GOT3 (cell line): Measurements from ENCODE around the gene PLXNA4.
"Not testable (repeated sequence)": the region's sequence is repeated elsewhere in the genome, so short reads cannot be mapped to it uniquely, and the experiment has no call there.

ENCODE experiments used
- DNase-seq: peaks from one replicate; lab custom pipeline; 2025; ENCODE audit warnings: mixed read lengths; lab: John Stamatoyannopoulos, UW

PLXNA4 gene

GRCh38 chr7:132575982-132576720, at the start of gene PLXNA4:
Gene PLXNA4 (minus strand): TSS chr7:132576470. CDS start chr7:132508693, 67,777 bp downstream.
- no peak for DNase-seq

DNA sequence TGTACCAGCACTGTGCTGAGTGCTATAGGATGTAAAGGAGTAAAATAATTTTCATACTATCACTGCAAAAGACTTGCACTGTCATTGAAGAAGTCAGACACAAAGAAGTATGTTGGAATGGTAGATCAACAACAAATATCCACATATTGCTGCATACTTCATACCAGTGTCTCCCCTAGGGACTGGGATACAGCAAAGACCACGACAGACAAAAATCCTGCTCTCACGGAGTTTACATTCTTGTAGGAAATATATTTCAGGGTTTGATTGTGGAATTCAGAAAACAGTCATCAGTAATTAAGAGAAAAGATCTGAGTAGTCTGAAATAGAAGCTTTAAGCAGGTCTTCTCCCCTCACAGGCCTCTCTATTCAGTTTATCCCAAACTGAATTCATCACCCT, 49.4 kb upstream of the PLXNA4 start:
- no peak for DNase-seq

DNA sequence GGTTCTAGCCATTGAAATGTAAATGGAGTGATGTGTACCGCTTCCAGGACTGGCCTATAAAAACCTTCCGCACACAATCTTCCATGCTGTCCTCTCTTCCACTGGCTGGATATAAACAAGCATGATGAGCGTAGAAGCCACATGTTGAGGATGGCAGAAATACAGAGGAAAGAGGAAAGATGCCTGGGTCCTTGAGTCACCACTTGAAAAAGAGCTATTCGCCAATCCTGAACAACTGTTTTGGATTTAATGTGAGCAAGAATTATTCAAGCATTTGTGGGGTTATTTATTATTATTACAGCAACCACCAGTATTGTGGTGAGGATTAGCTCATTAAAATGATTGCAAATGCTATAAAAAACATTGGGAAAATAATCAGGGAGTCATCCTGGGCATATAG, 45.8 kb upstream of the PLXNA4 start:
- no peak for DNase-seq

- DNase-seq: no peak
Observed at GRCh38 chr7:132619967-132620366, 43.7 kb upstream of the PLXNA4 start.

- DNase-seq: no peak
Observed at GRCh38 chr7:132618956-132619305, 42.7 kb upstream of the PLXNA4 start.

DNA sequence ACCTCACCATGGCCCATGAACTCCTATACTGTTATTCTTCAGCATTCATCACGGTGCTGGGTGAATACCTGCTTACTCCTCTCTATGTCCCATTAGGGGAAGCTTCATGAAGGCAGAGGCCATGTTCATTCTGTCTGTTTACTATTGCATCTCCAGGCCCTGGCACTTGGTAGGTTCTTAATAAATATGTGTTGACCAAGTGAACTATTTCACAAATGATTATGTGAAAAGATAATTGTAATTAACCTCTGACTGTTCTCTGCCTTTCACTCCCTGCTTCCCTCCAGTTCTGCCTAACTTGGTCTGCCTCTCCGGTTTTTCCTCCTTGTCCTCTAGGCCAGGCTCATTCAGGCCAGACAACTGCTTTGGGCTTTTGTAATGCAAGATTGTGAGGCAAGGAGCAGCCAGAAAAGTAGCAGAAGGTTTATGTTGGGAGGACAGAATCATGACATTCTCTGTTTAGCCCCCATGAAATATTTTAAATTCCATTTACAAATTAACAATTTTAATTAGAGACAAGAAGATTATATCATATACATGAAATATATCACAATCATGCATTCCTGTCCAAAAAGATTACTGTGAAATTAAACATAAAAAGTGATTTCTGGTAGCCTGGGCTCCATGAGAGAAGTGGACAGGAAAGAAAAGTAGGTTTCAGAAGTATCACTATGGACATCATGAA, 42.1 kb upstream of the PLXNA4 start:
- no peak for DNase-seq

- DNase-seq: no peak
Observed at GRCh38 chr7:132614428-132615318, 38.4 kb upstream of the PLXNA4 start.

- DNase-seq: no peak
Observed at GRCh38 chr7:132613737-132614136, 37.5 kb upstream of the PLXNA4 start.

- no peak for DNase-seq
Observed at GRCh38 chr7:132610995-132611394, 34.7 kb upstream of the PLXNA4 start.

DNA sequence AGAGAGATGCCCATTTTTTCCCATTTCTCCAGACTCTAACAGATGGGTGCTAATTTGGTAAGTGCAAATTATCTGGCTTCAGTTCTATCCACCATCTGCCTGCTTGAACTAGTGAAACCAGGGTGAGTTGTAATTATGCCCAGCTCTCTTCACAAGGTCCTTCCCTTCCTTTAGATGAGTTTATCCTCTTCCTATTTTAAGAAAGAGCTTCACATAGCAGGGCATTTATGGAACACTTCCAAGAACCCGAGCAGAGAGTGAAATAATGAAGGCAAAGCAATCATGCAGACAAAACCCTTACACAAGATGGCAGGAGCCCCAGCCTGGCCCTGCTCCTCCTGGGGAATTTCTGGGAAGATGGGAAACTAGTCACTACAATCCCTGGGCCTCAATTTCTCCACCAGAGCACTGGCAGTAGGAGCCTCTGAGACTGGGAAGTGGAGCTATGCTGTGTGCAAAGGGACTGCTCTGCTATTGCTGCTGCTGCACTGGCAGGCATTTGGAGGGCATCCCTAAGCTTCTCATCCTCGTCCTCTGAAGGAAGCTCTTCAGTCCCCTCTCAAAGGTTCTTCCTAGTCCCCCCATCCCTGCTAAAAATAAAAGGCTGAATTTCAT, 33.7 kb upstream of the PLXNA4 start:
- DNase-seq: no peak

- no peak for DNase-seq
Observed at GRCh38 chr7:132609222-132609621, 33.0 kb upstream of the PLXNA4 start.

DNA sequence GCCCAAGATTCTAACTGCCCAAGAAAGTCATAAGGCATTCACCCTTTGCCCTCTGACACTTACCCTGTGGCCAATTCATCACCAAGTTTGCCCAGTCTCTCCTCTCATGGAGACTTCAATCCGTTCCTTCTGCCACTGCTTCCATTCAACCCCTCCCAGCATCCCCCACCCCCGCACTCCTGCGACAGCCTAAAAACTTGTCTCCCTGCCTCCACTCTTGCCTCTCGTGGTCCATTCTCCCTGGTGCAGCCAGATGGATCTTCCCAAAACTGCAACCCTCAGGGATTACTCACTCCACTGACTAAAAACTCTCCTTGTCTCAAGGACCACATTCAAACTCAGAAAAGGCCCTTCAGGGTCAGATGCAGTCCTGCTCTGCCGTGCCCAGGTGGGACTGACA, 32.3 kb upstream of the PLXNA4 start:
- no peak for DNase-seq

- DNase-seq: no peak
Observed at GRCh38 chr7:132607656-132608055, 31.4 kb upstream of the PLXNA4 start.

DNA sequence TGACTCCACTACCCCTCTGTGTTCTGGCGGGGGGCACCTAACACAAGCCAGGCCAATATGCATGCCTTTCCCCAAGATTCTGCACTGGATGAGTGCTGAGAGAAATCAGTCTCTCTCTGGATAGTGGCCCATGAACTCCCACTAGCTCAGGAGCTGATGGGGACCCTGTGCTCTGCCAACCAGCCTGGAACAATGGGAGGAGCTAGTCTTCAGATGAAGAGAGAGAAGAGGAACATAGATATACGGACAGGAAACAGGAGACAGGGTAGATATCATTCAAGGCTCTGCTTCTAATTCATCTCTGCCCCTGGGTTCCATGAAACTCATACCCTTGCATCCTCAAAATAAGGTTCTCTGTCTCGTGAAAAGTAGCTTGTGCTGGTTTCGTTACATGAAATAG, 27.9 kb upstream of the PLXNA4 start:
- DNase-seq: no peak

DNA sequence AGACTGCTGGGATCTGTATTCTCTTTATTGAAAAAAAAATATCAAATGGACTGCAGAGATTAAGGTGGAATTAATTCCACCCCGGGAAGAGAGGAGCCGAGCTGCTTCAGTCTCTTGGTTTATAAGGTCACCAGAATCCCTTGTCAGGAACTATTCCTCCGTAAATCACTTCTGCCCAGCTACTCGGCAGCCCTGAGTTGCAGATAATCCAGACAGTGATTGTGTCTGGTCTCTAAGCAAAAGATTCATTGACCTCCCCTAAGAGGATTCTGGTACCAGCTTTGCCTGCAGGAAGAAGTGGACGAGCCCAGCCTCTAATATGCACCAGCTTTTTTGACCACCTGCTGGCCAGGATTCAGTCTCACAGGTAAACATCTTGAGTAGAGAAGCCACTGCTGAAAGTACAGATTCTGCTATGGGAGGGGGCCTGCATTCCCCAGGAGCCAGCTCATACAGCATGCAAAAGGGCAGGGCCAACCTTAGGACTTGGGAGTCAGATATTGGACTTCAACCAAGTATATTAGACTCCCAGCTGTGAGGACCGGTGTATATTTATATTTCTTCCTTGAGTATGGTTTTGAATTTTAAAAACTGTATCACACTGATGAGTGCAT, 27.1 kb upstream of the PLXNA4 start:
- DNase-seq: no peak

DNA sequence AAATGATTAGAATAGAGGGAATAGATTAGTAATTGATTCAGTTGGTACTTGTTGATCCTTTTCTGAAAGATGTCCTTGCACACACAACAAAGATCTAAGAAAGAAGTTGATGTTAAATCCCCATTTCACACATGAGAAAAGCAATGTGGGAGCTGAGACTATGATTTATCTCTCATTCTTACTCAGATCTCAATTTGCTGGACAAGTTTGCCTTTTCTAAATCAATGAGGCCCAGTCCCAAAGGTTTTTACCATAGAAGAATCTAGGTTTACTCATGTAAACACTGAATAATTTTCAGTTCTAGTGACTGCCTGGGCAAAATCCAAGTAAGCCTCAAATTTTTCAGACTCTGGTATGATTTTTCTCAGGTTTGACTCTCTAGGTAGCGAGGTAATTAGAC, 25.5 kb upstream of the PLXNA4 start:
- no peak for DNase-seq

DNA sequence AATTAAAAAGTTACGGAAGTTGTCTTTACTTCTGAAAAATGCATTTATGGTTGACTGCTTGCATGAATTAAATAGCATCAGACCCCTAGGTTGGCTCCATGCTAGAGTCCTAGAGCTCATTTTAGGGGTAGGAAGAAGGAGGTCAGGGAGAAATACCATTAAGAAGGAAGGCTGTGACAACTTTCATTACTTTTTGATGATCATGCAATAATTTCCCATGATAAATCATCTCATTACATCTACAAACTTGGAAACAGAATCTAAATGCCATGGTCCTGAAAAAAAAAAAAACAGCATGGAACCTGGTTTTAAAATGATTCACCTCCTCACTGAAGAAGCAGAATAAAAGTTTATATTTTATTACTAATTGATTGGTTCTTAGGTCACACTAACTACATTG, 20.3 kb upstream of the PLXNA4 start:
- no peak for DNase-seq

DNA sequence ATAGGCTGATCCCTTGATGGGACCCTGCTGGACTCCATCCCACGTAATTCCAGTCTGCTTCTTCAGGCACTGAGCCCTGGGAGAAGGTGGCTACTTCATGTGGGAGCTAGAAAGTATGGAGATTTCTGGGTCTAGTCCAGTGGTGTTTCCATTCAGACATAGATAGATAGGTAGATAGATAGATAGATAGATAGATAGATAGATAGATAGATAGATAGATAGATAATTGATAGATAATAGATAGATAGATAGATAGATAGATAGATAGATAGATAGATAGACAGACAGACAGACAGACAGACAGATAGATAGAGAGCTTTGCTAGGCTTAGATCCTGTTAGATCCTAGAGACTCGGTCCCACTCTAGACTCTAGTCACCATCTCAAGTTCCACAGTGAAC, 18.5 kb upstream of the PLXNA4 start:
- DNase-seq: not testable (repeated sequence)

DNA sequence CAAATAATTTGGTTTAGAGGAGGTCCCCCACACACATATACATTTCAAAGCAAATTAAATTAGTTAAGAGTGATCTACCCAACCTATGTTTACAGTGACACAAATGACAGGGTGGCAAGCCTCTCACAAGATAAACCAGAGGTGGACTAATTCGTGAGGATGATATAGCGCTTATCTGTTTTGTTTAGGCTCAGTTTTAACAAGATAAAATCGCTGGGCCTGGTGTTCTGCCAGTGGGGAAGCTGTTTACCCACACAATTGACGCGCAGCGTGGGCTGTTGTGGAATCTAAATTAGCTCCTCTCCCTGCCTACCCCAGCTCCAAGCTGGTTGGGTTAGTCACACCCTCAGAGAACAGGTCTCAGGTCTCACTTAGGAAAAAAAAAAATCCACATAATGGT, 16.7 kb upstream of the PLXNA4 start:
- no peak for DNase-seq

DNA sequence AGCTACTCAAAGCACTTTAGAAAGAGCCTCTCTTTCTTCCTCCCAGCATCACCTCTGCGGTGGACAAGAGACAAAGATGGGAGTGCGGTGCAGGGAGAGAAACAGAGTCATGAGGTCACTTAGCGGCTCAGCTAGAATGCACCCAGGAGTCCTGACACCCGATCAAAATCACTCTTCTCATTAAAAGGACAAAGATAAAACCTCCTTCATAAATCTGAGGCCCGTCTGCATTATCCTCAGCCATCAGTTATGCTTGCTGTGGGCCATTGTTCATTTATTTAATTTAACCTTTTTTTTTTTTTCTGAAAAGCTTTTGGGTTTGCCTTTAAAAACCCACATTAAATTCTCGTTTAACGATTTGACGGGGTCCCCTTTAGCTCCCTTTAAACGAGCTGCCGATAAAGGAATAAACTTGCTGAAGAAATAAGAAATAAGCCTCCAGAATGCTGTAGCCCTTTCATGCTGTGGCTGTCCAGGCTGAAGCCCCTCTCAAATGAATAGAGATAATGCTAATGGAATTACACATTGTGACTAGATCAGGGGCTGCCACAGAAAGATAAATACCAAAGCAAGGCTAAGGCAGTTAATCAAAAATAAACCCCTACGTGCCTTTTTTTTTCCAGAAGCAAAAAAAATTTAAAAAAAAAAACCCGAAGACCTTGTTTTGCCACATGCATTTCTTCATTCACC, 16.1 kb upstream of the PLXNA4 start:
- no peak for DNase-seq

DNA sequence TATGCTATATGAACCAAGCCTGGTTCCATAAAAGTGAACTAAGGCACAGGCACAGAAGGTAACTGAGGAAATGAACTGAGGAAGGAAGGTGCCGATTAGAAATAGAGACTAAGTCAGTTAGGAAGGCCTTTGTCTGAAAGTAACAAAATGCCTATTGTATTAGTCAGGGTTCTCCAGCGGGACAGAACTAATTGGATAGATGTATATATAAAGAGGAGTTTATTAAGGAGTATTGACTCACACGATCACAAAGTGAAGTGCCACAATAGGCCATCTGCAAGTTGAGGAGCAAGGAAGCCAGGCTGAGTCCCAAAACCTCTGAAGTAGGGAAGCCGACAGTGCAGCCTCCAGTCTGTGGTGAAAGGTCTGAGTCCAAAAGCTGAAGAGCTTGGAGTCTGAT, 13.9 kb upstream of the PLXNA4 start:
- no peak for DNase-seq
